Measurements from ENCODE around the gene RYR1.
A peak's percentile ranks its signal among the peaks of the same experiment; 100 is the strongest.
"Not testable (repeated sequence)": the region's sequence is repeated elsewhere in the genome, so short reads cannot be mapped to it uniquely, and the experiment has no call there.

Gene RYR1

GRCh38 chr19:38424272-38424671 is 9.2 kb upstream of the RYR1 start:
- H3K4me3 ChIP-seq (ENCODE audit: low read depth, low read length): no peak overlapping the region
- no peak for DNase-seq (ENCODE audit: low read depth)

GRCh38 chr19:38425222-38425809 is 8.2 kb upstream of the RYR1 start:
- no peak overlapping the region for H3K4me3 ChIP-seq (ENCODE audit: low read depth, low read length)
- no peak for DNase-seq (ENCODE audit: low read depth)

GRCh38 chr19:38425810-38426466 is 7.6 kb upstream of the RYR1 start, which contains the start of gene RASGRP4:
TSS of gene RASGRP4 (minus strand) at chr19:38426219. CDS start at chr19:38426091, 128 bp downstream.
- H3K4me3 ChIP-seq (ENCODE audit: low read depth, low read length): no peak within 1 kb of the TSS
- no peak for DNase-seq (ENCODE audit: low read depth)

- H3K4me3 ChIP-seq (ENCODE audit: low read depth, low read length); DNase-seq (ENCODE audit: low read depth): not testable (repeated sequence)
Observed at GRCh38 chr19:38427035-38427677, 6.3 kb upstream of the RYR1 start.

- H3K4me3 ChIP-seq (ENCODE audit: low read depth, low read length): no peak overlapping the region
- no peak for DNase-seq (ENCODE audit: low read depth)
Observed at GRCh38 chr19:38429055-38429810, 4.3 kb upstream of the RYR1 start.

GRCh38 chr19:38429811-38430156 is 3.7 kb upstream of the RYR1 start:
- no peak overlapping the region for H3K4me3 ChIP-seq (ENCODE audit: low read depth, low read length)
- DNase-seq (ENCODE audit: low read depth): no peak

GRCh38 chr19:38430931-38431330 is 2.6 kb upstream of the RYR1 start:
- no peak for DNase-seq (ENCODE audit: low read depth)
- no peak overlapping the region for H3K4me3 ChIP-seq (ENCODE audit: low read depth, low read length)

- peak; percentile 39 for DNase-seq (ENCODE audit: low read depth)
- H3K4me3 ChIP-seq (ENCODE audit: low read depth, low read length): peak overlapping the region; percentile 51
Observed at GRCh38 chr19:38434549-38435051, 1.1 kb downstream of the RYR1 start.

- no peak for DNase-seq (ENCODE audit: low read depth)
- H3K4me3 ChIP-seq (ENCODE audit: low read depth, low read length): no peak overlapping the region
Observed at GRCh38 chr19:38437295-38437694, 3.8 kb downstream of the RYR1 start.

- no peak overlapping the region for H3K4me3 ChIP-seq (ENCODE audit: low read depth, low read length)
- no peak for DNase-seq (ENCODE audit: low read depth)
Observed at GRCh38 chr19:38437917-38438316, 4.4 kb downstream of the RYR1 start.

- no peak for DNase-seq (ENCODE audit: low read depth)
Observed at GRCh38 chr19:38440592-38440991, 7.1 kb downstream of the RYR1 start.

GRCh38 chr19:38441657-38442348 is 8.3 kb downstream of the RYR1 start:
- no peak overlapping the region for H3K4me3 ChIP-seq (ENCODE audit: low read depth, low read length)
- no peak for DNase-seq (ENCODE audit: low read depth)

More at GRCh38 chr19:38440592-38440991, 7.1 kb downstream of the RYR1 start:
- H3K4me3 ChIP-seq (ENCODE audit: low read depth, low read length): no peak overlapping the region

GRCh38 chr19:38442736-38443135 is 9.2 kb downstream of the RYR1 start:
- no peak for DNase-seq (ENCODE audit: low read depth)
- no peak overlapping the region for H3K4me3 ChIP-seq (ENCODE audit: low read depth, low read length)

- no peak for DNase-seq (ENCODE audit: low read depth)
- H3K4me3 ChIP-seq (ENCODE audit: low read depth, low read length): no peak overlapping the region
Observed at GRCh38 chr19:38443458-38443999, 10.0 kb downstream of the RYR1 start.

- no peak for DNase-seq (ENCODE audit: low read depth)
- no peak overlapping the region for H3K4me3 ChIP-seq (ENCODE audit: low read depth, low read length)
Observed at GRCh38 chr19:38444026-38444425, 10.5 kb downstream of the RYR1 start.

- no peak for DNase-seq (ENCODE audit: low read depth)
- H3K4me3 ChIP-seq (ENCODE audit: low read depth, low read length): no peak overlapping the region
Observed at GRCh38 chr19:38445362-38445761, 11.9 kb downstream of the RYR1 start.

- H3K4me3 ChIP-seq (ENCODE audit: low read depth, low read length): no peak overlapping the region
- DNase-seq (ENCODE audit: low read depth): no peak
Observed at GRCh38 chr19:38448225-38448624, 14.7 kb downstream of the RYR1 start.

GRCh38 chr19:38449518-38449917 is 16.0 kb downstream of the RYR1 start:
- DNase-seq (ENCODE audit: low read depth): no peak
- H3K4me3 ChIP-seq (ENCODE audit: low read depth, low read length): no peak overlapping the region

GRCh38 chr19:38451036-38451435 is 17.5 kb downstream of the RYR1 start:
- DNase-seq (ENCODE audit: low read depth): no peak
- no peak overlapping the region for H3K4me3 ChIP-seq (ENCODE audit: low read depth, low read length)

All from skeletal muscle cell (primary cell).